NT2/D1 (cell line): ENCODE data around the gene USP38.
A peak's percentile ranks its signal among the peaks of the same experiment; 100 is the strongest.

Experiments used
- DNase-seq: peaks from one replicate; pipeline ENCODE4 v3.0.0-alpha.2; 2011; ENCODE audit warnings: low read depth, low spot score
- H3K27me3 ChIP-seq: 2 replicates; pipeline ENCODE4 v1.6.0; 2011; ENCODE audit warnings: mild to moderate bottlenecking; ENCODE audit not compliant: insufficient read length, insufficient read depth
- H3K36me3 ChIP-seq: 2 replicates; pipeline ENCODE4 v1.6.1; 2011; ENCODE audit warnings: mild to moderate bottlenecking, low read length, mixed read lengths; ENCODE audit not compliant: insufficient read depth, insufficient read length
- H3K4me1 ChIP-seq: 2 replicates; pipeline ENCODE4 v1.5.1; 2011; ENCODE audit not compliant: insufficient read depth, insufficient read length
- H3K4me3 ChIP-seq: 2 replicates; pipeline ENCODE4 v1.5.1; 2011; ENCODE audit warnings: low read depth; ENCODE audit not compliant: insufficient read length
- H3K9ac ChIP-seq: 2 replicates; pipeline ENCODE4 v1.6.0; 2011; ENCODE audit warnings: low read depth; ENCODE audit not compliant: insufficient read length
- H3K9me3 ChIP-seq: 2 replicates; pipeline ENCODE4 v1.5.1; 2011; ENCODE audit warnings: mild to moderate bottlenecking, low read length; ENCODE audit not compliant: insufficient read depth
- SUZ12 ChIP-seq: IDR thresholded peaks from 2 replicates; pipeline ENCODE4 v1.6.1; 2011; ENCODE audit not compliant: insufficient read length, insufficient read depth; ENCODE audit errors: extremely low read depth
- YY1 ChIP-seq: IDR thresholded peaks from 2 replicates; pipeline ENCODE4 v1.6.1; 2011; ENCODE audit not compliant: insufficient read length, insufficient read depth
- ZNF274 ChIP-seq: IDR thresholded peaks from 2 replicates; pipeline ENCODE4 v1.6.1; 2011; ENCODE audit warnings: mild to moderate bottlenecking, low read depth, low read length

The USP38 gene

DNA sequence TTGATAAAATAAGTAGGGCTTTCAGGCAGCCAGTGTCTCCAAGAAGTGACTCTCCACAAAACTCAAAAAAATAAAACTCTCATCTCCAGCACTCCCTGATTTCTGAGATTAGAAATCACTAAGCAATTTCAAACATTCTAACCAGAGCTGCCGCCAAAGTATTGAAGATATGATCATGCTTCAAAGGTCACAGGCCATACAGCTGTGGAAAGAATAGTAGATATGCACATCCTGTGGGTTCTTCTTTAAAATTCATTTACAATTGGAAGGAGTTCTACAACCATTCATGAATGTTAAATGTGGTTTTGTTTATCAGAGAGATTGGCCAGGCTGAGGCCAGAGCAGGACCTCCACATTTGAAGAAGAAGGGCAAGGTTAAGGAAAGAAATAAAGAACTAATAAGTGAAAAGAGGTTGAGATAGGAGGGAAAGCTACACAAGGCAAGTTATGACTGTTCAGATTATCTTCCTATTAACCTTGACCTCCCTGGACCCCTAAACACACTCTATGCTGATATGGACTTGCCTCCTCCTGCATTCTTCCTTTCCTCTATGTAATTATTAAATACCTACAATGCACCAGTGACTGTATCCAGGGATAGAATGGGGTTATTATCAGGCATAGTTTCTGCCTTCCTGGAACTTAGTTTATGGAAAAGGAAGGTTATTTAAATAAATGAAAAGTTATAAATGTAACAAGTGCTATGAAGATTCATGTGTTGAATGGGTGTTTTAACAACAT is 56.4 kb downstream of the USP38 start:
- Histone ChIP-seq H3K4me3 (no peak overlapping the region), H3K27me3 (no peaks in the 10 kb centered on the region), H3K36me3 (no peaks in the 10 kb centered on the region), H3K9me3 (peaks cover 10% of the 10 kb centered on the region), H3K9ac (no peak overlapping the region), H3K4me1 (no peaks in the 10 kb centered on the region)
- TF ChIP-seq ZNF274 (no peak), SUZ12 (no peak), YY1 (no peak)
- DNase-seq, result no peak

DNA sequence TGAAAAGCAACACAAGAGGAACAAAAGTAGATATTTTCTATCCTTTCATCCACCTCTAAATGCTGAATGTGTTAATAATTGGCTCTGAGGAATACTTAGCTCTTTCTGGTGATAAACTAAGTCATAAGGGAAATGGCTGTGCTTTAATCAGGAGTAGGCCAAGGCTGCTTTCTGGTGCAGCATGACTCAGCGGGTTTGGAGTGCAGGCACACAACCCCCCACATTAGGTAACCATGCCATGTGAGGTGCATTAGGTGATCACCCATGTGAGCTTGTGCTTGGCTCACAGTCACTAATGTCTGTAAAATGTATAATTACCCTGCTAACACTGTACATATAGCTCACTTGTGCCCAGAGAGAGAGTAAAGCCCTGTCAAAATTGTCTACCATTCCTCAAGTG is 57.2 kb downstream of the USP38 start:
- Histone ChIP-seq H3K4me1 (no peaks in the 10 kb centered on the region), H3K9ac (no peak overlapping the region), H3K4me3 (no peak overlapping the region), H3K36me3 (no peaks in the 10 kb centered on the region), H3K9me3 (peaks cover 10% of the 10 kb centered on the region), H3K27me3 (no peaks in the 10 kb centered on the region)
- DNase-seq, result peak; percentile 5
- TF ChIP-seq SUZ12 (no peak), YY1 (no peak), ZNF274 (no peak)

DNA sequence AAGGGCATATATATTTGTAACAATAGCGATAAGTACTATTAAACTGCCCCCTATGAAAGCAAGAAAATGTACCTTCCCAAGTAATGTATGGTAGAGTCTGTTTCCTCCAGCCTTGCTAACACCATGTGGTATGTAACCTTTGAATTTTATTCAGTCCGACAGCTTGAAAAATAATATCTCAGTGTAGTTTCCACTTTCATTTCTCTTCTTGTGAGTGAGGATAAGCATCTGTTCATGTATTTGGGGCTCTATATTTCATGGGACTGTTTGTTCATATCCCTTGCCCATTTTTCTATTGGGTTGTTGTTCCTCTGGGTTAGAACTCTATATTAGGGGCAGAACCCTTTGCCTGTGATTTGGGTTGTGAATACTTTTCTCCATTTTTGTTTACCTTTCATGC is 58.3 kb downstream of the USP38 start:
- Histone ChIP-seq H3K9me3 (peaks cover 10% of the 10 kb centered on the region), H3K4me1 (no peaks in the 10 kb centered on the region), H3K36me3 (no peaks in the 10 kb centered on the region), H3K4me3 (no peak overlapping the region), H3K9ac (no peak overlapping the region), H3K27me3 (no peaks in the 10 kb centered on the region)
- no peak for TF ChIP-seq ZNF274
- no peak for TF ChIP-seq SUZ12
- no peak for TF ChIP-seq YY1
- no peak for DNase-seq

DNA sequence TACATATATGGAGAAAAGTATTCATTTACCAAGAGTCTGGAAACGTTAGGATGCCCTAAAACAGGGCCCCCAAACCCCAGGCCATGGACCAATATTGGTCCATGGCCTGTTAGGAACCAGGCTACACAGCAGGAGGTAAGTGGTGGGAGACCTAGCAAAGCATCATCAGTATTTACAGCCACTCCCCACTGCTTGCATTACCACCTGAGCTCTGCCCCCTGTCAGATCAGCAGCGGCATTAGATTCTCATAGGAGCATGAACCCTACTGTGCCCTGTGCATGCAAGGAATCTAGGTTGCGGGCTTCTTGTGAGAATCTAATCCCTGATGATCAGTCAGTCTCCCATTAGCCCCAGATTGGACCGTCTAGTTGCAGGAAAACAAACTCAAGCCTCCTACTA is 62.3 kb downstream of the USP38 start:
- TF ChIP-seq SUZ12 (no peak), YY1 (no peak), ZNF274 (no peak)
- H3K9ac ChIP-seq, result no peak overlapping the region

DNA sequence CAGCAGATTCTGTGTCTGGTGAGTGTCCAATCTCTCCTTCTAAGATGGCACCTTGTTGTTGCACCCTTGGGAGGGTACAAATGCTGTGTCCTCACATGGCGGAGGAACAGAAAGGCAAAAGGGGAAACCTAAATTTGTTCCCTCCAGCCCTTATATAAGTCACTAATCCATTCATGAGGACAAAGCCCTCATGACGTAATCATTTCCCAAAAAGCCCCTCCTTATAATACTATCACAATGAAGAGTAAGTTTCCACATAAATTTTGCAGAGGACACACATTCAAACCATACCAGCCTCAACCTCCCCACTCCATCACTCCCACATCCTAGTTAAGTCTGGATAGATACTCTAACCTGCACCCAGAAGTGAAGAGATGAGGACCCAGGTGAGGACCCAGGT is 63.1 kb downstream of the USP38 start:
- no peaks in the 10 kb centered on the region for H3K36me3 ChIP-seq
- H3K9ac ChIP-seq, result no peak overlapping the region
- no peaks in the 10 kb centered on the region for H3K9me3 ChIP-seq
- no peak for DNase-seq
- H3K4me1 ChIP-seq, result no peaks in the 10 kb centered on the region
- H3K4me3 ChIP-seq, result no peak overlapping the region
- H3K27me3 ChIP-seq, result no peaks in the 10 kb centered on the region
- TF ChIP-seq YY1 (no peak), ZNF274 (no peak), SUZ12 (no peak)

More for the DNA sequence above, 62.3 kb downstream of the USP38 start:
- Histone ChIP-seq H3K27me3 (no peaks in the 10 kb centered on the region), H3K4me1 (no peaks in the 10 kb centered on the region), H3K36me3 (no peaks in the 10 kb centered on the region), H3K9me3 (peaks cover 5% of the 10 kb centered on the region), H3K4me3 (no peak overlapping the region)
- DNase-seq, result no peak

DNA sequence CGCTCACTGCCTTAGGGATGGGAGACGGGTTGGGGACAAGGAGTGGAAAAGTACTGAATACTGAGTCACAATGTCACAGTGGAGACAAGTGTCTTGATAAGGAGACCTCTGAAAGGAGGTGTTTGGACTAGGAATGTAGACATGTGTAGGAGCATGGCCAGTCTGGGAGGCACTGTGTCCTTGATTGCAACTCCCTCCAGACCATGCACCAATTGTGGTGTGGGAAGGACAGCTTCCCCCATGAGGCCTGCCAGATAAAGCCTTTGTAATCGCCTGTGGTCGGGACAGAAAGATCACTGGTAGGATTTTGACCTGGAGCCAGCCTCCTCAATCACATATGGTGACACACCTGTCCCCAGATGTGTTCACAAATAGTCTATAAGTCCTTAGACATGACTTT is 64.1 kb downstream of the USP38 start:
- DNase-seq, result no peak
- Histone ChIP-seq H3K9ac (no peak overlapping the region), H3K4me3 (no peak overlapping the region), H3K4me1 (no peaks in the 10 kb centered on the region), H3K36me3 (no peaks in the 10 kb centered on the region), H3K27me3 (no peaks in the 10 kb centered on the region), H3K9me3 (no peaks in the 10 kb centered on the region)
- TF ChIP-seq YY1 (no peak), ZNF274 (no peak), SUZ12 (no peak)

DNA sequence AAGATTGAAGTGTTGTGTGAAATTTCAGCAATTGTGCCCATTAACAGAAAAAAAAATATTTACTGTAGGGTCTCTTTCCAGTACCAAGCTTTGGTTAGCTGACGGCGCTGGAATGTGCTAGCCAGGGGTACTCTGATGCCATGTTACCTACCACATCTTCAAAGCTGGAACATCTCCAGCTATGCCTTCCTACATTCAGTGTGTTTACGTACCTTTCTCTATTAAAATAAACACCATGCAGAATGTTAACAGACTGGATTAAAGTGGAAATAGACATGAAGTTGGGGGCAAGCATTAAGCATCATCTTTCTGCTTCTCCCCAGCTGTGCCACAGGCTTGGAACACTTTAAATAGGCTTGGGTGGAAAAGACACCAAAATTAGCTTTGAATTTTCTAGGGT is 65.9 kb downstream of the USP38 start:
- no peaks in the 10 kb centered on the region for H3K9me3 ChIP-seq
- H3K9ac ChIP-seq, result no peak overlapping the region
- DNase-seq, result no peak
- TF ChIP-seq YY1, result no peak
- TF ChIP-seq SUZ12, result no peak
- TF ChIP-seq ZNF274, result no peak
- H3K4me3 ChIP-seq, result no peak overlapping the region
- no peaks in the 10 kb centered on the region for H3K4me1 ChIP-seq
- no peaks in the 10 kb centered on the region for H3K36me3 ChIP-seq
- H3K27me3 ChIP-seq, result no peaks in the 10 kb centered on the region

DNA sequence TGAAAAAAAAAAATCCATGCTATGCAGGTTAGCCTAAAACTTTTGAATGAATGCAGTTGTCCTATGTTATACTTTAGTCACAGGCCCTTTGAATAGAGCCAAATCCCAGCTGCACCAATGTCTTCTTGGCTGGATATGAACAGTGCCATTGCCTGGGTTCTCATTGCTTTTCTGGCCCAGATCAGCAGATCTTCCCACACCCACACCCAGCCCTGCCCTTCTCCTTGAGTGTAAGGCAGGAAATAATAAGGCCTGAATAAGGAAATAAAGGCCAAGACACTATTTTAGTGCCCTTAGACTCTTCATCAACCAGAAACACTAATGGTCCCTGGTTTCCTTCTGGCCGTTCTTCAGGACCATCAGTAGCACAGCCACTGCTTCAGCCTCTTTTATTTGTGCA is 66.6 kb downstream of the USP38 start:
- H3K9ac ChIP-seq, result no peak overlapping the region
- H3K9me3 ChIP-seq, result no peaks in the 10 kb centered on the region
- DNase-seq, result no peak
- no peaks in the 10 kb centered on the region for H3K4me1 ChIP-seq
- no peaks in the 10 kb centered on the region for H3K27me3 ChIP-seq
- no peak for TF ChIP-seq SUZ12
- TF ChIP-seq YY1, result no peak
- no peak overlapping the region for H3K4me3 ChIP-seq
- H3K36me3 ChIP-seq, result no peaks in the 10 kb centered on the region
